ENCODE results near the gene BRIP1. TPM values are rescaled to one million over a fixed set of nuclear protein-coding genes. Genes with fewer than 3 reads are reported as not detected.
A peak's percentile ranks its signal among the peaks of the same experiment; 100 is the strongest.

Gene BRIP1
- total RNA-seq, 1 donor from 2014 or later = 6.4 TPM

DNA sequence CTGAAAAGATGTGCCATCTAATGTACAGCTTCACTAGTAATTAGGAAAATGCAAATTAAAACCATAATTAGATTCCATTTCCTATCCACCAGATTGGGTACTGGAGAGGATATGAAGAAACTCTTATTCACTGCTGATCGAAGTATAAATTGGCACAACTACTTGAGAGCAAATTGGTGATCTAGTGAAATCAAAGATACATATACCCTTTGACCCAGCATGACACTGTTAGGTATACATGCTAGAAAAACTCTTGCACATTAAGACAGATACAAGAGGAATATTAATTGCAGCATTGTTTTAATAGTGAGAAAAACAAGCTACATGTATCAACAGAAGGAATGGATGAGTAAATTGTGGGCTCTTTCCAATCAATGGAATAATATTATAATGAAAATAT, 48.8 kb downstream of the BRIP1 start:
- DNase-seq (ENCODE audit: low read depth) (no peak), FAIRE-seq (no peak)
- Histone ChIP-seq H3K4me3 (ENCODE audit: insufficient read depth, low read depth, low read length) (no peak overlapping the region), H3K4me2 (ENCODE audit: low read length) (no peak overlapping the region), H4K20me1 (ENCODE audit: insufficient read depth, low read length) (no peaks in the 10 kb centered on the region), H3K9me3 (ENCODE audit: insufficient read depth, low read depth, low read length) (no peaks in the 10 kb centered on the region), H3K4me1 (ENCODE audit: insufficient read depth, low read length) (peaks cover 7% of the 10 kb centered on the region), H3K79me2 (ENCODE audit: insufficient read depth, low read length) (peaks cover 3% of the 10 kb centered on the region), H2AFZ (ENCODE audit: low read depth, low read length) (no peak overlapping the region), H3K27me3 (ENCODE audit: insufficient read depth, low read length) (no peaks in the 10 kb centered on the region), H3K27ac (ENCODE audit: low read depth, low read length) (no peak overlapping the region), H3K9ac (ENCODE audit: low read length) (no peak overlapping the region), H3K36me3 (ENCODE audit: insufficient read depth, low read length) (no peaks in the 10 kb centered on the region)
- TF ChIP-seq, protein P1, sequence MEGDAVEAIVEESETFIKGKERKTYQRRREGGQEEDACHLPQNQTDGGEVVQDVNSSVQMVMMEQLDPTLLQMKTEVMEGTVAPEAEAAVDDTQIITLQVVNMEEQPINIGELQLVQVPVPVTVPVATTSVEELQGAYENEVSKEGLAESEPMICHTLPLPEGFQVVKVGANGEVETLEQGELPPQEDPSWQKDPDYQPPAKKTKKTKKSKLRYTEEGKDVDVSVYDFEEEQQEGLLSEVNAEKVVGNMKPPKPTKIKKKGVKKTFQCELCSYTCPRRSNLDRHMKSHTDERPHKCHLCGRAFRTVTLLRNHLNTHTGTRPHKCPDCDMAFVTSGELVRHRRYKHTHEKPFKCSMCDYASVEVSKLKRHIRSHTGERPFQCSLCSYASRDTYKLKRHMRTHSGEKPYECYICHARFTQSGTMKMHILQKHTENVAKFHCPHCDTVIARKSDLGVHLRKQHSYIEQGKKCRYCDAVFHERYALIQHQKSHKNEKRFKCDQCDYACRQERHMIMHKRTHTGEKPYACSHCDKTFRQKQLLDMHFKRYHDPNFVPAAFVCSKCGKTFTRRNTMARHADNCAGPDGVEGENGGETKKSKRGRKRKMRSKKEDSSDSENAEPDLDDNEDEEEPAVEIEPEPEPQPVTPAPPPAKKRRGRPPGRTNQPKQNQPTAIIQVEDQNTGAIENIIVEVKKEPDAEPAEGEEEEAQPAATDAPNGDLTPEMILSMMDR (IDR thresholded peaks at IDR 0.05; ENCODE audit: insufficient read depth, low read depth, low read length) = no peak
- TF ChIP-seq EZH2 (IDR thresholded peaks at IDR 0.05; ENCODE audit: insufficient read depth, low read length) = no peak
- peaks cover 12% of the 10 kb centered on the region for H3K4me1 Mint-ChIP-seq (ENCODE audit: low read depth, unreplicated experiment)
- no peaks in the 10 kb centered on the region for H3K27me3 Mint-ChIP-seq (ENCODE audit: low read depth, unreplicated experiment)
- no peak overlapping the region for H3K27ac Mint-ChIP-seq (ENCODE audit: unreplicated experiment)
- no peaks in the 10 kb centered on the region for H3K9me3 Mint-ChIP-seq (ENCODE audit: unreplicated experiment)
- H3K36me3 Mint-ChIP-seq (ENCODE audit: low read depth, unreplicated experiment) = no peaks in the 10 kb centered on the region
- no peak overlapping the region for H3K4me3 Mint-ChIP-seq (ENCODE audit: unreplicated experiment)

DNA sequence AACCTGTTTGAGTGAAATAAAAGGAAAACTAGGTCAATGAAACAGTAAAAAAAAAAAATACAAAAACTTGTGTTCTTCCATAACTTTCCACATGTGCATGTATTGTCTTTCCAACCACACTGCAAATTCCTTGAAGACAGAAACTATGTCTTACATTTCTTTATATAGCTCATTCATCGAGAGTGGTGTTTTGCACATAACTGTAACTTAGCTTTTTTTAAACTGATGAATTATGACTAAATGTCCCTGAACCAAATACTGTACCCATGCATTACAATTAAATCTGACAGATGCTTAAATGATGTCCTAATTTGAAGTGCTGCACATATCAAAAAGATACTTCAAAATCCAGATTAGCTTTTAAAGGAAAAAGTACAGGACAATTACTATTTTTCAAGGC, 50.1 kb downstream of the BRIP1 start:
- FAIRE-seq = no peak
- TF ChIP-seq EZH2 (IDR thresholded peaks at IDR 0.05; ENCODE audit: insufficient read depth, low read length) = no peak
- TF ChIP-seq, protein P1 (IDR thresholded peaks at IDR 0.05; ENCODE audit: insufficient read depth, low read depth, low read length) = no peak
- Mint-ChIP-seq H3K4me1 (ENCODE audit: low read depth, unreplicated experiment) (peaks cover 12% of the 10 kb centered on the region), H3K36me3 (ENCODE audit: low read depth, unreplicated experiment) (no peaks in the 10 kb centered on the region), H3K9me3 (ENCODE audit: unreplicated experiment) (no peaks in the 10 kb centered on the region), H3K4me3 (ENCODE audit: unreplicated experiment) (no peak overlapping the region), H3K27me3 (ENCODE audit: low read depth, unreplicated experiment) (no peaks in the 10 kb centered on the region), H3K27ac (ENCODE audit: unreplicated experiment) (no peak overlapping the region)
- H3K9me3 ChIP-seq (ENCODE audit: insufficient read depth, low read depth, low read length) = no peaks in the 10 kb centered on the region
- H3K27me3 ChIP-seq (ENCODE audit: insufficient read depth, low read length) = no peaks in the 10 kb centered on the region
- H3K4me2 ChIP-seq (ENCODE audit: low read length) = no peak overlapping the region
- DNase-seq (ENCODE audit: low read depth) = peak; percentile 52
- H3K27ac ChIP-seq (ENCODE audit: low read depth, low read length) = no peak overlapping the region
- no peak overlapping the region for H3K4me3 ChIP-seq (ENCODE audit: insufficient read depth, low read depth, low read length)
- no peak overlapping the region for H2AFZ ChIP-seq (ENCODE audit: low read depth, low read length)
- H3K9ac ChIP-seq (ENCODE audit: low read length) = no peak overlapping the region
- H3K36me3 ChIP-seq (ENCODE audit: insufficient read depth, low read length) = no peaks in the 10 kb centered on the region
- peaks cover 7% of the 10 kb centered on the region for H3K4me1 ChIP-seq (ENCODE audit: insufficient read depth, low read length)
- H3K79me2 ChIP-seq (ENCODE audit: insufficient read depth, low read length) = peaks cover 3% of the 10 kb centered on the region
- H4K20me1 ChIP-seq (ENCODE audit: insufficient read depth, low read length) = no peaks in the 10 kb centered on the region

GRCh38 chr17:61812747-61813146, 50.6 kb downstream of the BRIP1 start:
- no peak for FAIRE-seq
- Histone ChIP-seq H3K9me3 (ENCODE audit: insufficient read depth, low read depth, low read length) (no peaks in the 10 kb centered on the region), H3K4me3 (ENCODE audit: insufficient read depth, low read depth, low read length) (no peak overlapping the region), H3K27ac (ENCODE audit: low read depth, low read length) (no peak overlapping the region), H3K4me2 (ENCODE audit: low read length) (no peak overlapping the region), H3K27me3 (ENCODE audit: insufficient read depth, low read length) (no peaks in the 10 kb centered on the region), H3K4me1 (ENCODE audit: insufficient read depth, low read length) (peaks cover 7% of the 10 kb centered on the region), H2AFZ (ENCODE audit: low read depth, low read length) (no peak overlapping the region), H4K20me1 (ENCODE audit: insufficient read depth, low read length) (no peaks in the 10 kb centered on the region), H3K36me3 (ENCODE audit: insufficient read depth, low read length) (no peaks in the 10 kb centered on the region), H3K79me2 (ENCODE audit: insufficient read depth, low read length) (peaks cover 3% of the 10 kb centered on the region), H3K9ac (ENCODE audit: low read length) (no peak overlapping the region)
- H3K27me3 Mint-ChIP-seq (ENCODE audit: low read depth, unreplicated experiment) = no peaks in the 10 kb centered on the region
- no peak overlapping the region for H3K4me3 Mint-ChIP-seq (ENCODE audit: unreplicated experiment)
- H3K9me3 Mint-ChIP-seq (ENCODE audit: unreplicated experiment) = no peaks in the 10 kb centered on the region
- TF ChIP-seq, protein P1 (IDR thresholded peaks at IDR 0.05; ENCODE audit: insufficient read depth, low read depth, low read length) = no peak
- TF ChIP-seq EZH2 (IDR thresholded peaks at IDR 0.05; ENCODE audit: insufficient read depth, low read length) = no peak
- H3K4me1 Mint-ChIP-seq (ENCODE audit: low read depth, unreplicated experiment) = peaks cover 12% of the 10 kb centered on the region
- no peaks in the 10 kb centered on the region for H3K36me3 Mint-ChIP-seq (ENCODE audit: low read depth, unreplicated experiment)
- no peak overlapping the region for H3K27ac Mint-ChIP-seq (ENCODE audit: unreplicated experiment)
- no peak for DNase-seq (ENCODE audit: low read depth)
